ENCODE results near the gene SRPK2. TPM values are rescaled to one million over a fixed set of nuclear protein-coding genes. Genes with fewer than 3 reads are reported as not detected.

Gene SRPK2
- total RNA-seq, 1 experiment from 2014 or later, result 59.8 TPM

GRCh38 chr7:105131033-105131656, 257.6 kb downstream of the SRPK2 start:
- ChIA-PET CTCF (no interaction called here), POLR2A (ENCODE audit: low non-redundant PET) (no interaction called here)
- no peaks in the 10 kb centered on the region for H3K27me3 ChIP-seq (replicated peaks; ENCODE audit: insufficient read depth, low read depth, low read length, poor library complexity)
- no peak overlapping the region for H3K4me3 ChIP-seq (ENCODE audit: low read depth, low read length, poor library complexity, severe bottlenecking)
- no peaks in the 10 kb centered on the region for H3K9me3 ChIP-seq (ENCODE audit: low read depth, low read length, poor library complexity, severe bottlenecking)
- intact Hi-C loops (cut with micrococcal nuclease; ENCODE audit: unreplicated experiment), result loop anchor here (10.0 kb wide), 1 partner anchor 914 kb away; no protein-coding TSS in a partner anchor
- H3K4me1 ChIP-seq (ENCODE audit: insufficient read depth, low read length, poor library complexity, severe bottlenecking), result no peaks in the 10 kb centered on the region
- H3K27ac ChIP-seq (ENCODE audit: low read depth, low read length, poor library complexity, severe bottlenecking), result no peak overlapping the region
- peaks cover 12% of the 10 kb centered on the region for H3K36me3 ChIP-seq (ENCODE audit: insufficient read depth, low read length, poor library complexity, severe bottlenecking)
- BruUV-seq (replicated peaks), result no TSS peak
- TF ChIP-seq CTCF (conservative IDR thresholded peaks at IDR 0.05; ENCODE audit: low read depth, low read length) (no peak), EZH2 (IDR thresholded peaks at IDR 0.05; ENCODE audit: borderline replicate concordance, low read depth, low read length, poor library complexity, severe bottlenecking) (no peak)
- DNase-seq (ENCODE audit: low spot score), result no peak

DNA sequence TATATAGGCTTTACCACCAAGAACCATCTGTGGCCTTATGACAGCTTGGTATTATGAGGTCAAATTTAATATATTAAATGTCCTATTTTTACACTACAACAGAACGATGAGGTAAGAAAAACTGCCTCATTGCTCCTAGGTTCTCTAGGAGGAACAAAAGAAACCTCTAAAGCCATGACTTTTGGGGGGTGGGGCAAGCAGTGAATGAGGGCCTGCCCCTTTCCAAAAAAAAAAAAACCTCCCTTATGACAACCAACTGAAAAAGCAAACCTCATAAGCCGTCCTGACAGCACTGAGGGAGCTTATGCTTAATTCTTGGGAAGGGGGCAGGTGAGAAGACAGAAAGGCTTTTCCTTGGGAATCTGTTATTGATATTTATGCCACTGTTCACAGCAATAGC, 258.1 kb downstream of the SRPK2 start:
- no peaks in the 10 kb centered on the region for H3K27me3 ChIP-seq (replicated peaks; ENCODE audit: insufficient read depth, low read depth, low read length, poor library complexity)
- no peak for DNase-seq (ENCODE audit: low spot score)
- no TSS peak for BruUV-seq (replicated peaks)
- TF ChIP-seq EZH2 (IDR thresholded peaks at IDR 0.05; ENCODE audit: borderline replicate concordance, low read depth, low read length, poor library complexity, severe bottlenecking) (no peak), CTCF (conservative IDR thresholded peaks at IDR 0.05; ENCODE audit: low read depth, low read length) (no peak)
- intact Hi-C loops (cut with micrococcal nuclease; ENCODE audit: unreplicated experiment), result loop anchor here (10.0 kb wide), 1 partner anchor 914 kb away; no protein-coding TSS in a partner anchor
- H3K27ac ChIP-seq (ENCODE audit: low read depth, low read length, poor library complexity, severe bottlenecking), result no peak overlapping the region
- H3K4me1 ChIP-seq (ENCODE audit: insufficient read depth, low read length, poor library complexity, severe bottlenecking), result no peaks in the 10 kb centered on the region
- no peak overlapping the region for H3K4me3 ChIP-seq (ENCODE audit: low read depth, low read length, poor library complexity, severe bottlenecking)
- ChIA-PET CTCF (no interaction called here), POLR2A (ENCODE audit: low non-redundant PET) (no interaction called here)
- H3K36me3 ChIP-seq (ENCODE audit: insufficient read depth, low read length, poor library complexity, severe bottlenecking), result peaks cover 12% of the 10 kb centered on the region
- H3K9me3 ChIP-seq (ENCODE audit: low read depth, low read length, poor library complexity, severe bottlenecking), result no peaks in the 10 kb centered on the region

- H3K27ac ChIP-seq (ENCODE audit: low read depth, low read length, poor library complexity, severe bottlenecking), result no peak overlapping the region
- peaks cover 9% of the 10 kb centered on the region for H3K36me3 ChIP-seq (ENCODE audit: insufficient read depth, low read length, poor library complexity, severe bottlenecking)
- BruUV-seq (replicated peaks), result no TSS peak
- DNase-seq (ENCODE audit: low spot score), result no peak
- intact Hi-C loops (cut with micrococcal nuclease; ENCODE audit: unreplicated experiment), result loop anchor here (10.0 kb wide), 1 partner anchor 915 kb away; no protein-coding TSS in a partner anchor
- no peaks in the 10 kb centered on the region for H3K4me1 ChIP-seq (ENCODE audit: insufficient read depth, low read length, poor library complexity, severe bottlenecking)
- no peaks in the 10 kb centered on the region for H3K9me3 ChIP-seq (ENCODE audit: low read depth, low read length, poor library complexity, severe bottlenecking)
- no peaks in the 10 kb centered on the region for H3K27me3 ChIP-seq (replicated peaks; ENCODE audit: insufficient read depth, low read depth, low read length, poor library complexity)
- POLR2A ChIA-PET (ENCODE audit: low non-redundant PET), result no interaction called here
- no peak for TF ChIP-seq EZH2 (IDR thresholded peaks at IDR 0.05; ENCODE audit: borderline replicate concordance, low read depth, low read length, poor library complexity, severe bottlenecking)
- no peak for TF ChIP-seq CTCF (conservative IDR thresholded peaks at IDR 0.05; ENCODE audit: low read depth, low read length)
- CTCF ChIA-PET, result no interaction called here
- no peak overlapping the region for H3K4me3 ChIP-seq (ENCODE audit: low read depth, low read length, poor library complexity, severe bottlenecking)
Observed at GRCh38 chr7:105130048-105130447, 258.7 kb downstream of the SRPK2 start.
